ENCODE data around the gene POLDIP2. TPM values are rescaled to one million over a fixed set of nuclear protein-coding genes. Genes with fewer than 3 reads are reported as not detected.

The POLDIP2 gene
- total and polyA plus RNA-seq, 2 donors (not counting 1 experiment from before 2014, with no cell fraction given) = 79.3 to 89.2 TPM

DNA sequence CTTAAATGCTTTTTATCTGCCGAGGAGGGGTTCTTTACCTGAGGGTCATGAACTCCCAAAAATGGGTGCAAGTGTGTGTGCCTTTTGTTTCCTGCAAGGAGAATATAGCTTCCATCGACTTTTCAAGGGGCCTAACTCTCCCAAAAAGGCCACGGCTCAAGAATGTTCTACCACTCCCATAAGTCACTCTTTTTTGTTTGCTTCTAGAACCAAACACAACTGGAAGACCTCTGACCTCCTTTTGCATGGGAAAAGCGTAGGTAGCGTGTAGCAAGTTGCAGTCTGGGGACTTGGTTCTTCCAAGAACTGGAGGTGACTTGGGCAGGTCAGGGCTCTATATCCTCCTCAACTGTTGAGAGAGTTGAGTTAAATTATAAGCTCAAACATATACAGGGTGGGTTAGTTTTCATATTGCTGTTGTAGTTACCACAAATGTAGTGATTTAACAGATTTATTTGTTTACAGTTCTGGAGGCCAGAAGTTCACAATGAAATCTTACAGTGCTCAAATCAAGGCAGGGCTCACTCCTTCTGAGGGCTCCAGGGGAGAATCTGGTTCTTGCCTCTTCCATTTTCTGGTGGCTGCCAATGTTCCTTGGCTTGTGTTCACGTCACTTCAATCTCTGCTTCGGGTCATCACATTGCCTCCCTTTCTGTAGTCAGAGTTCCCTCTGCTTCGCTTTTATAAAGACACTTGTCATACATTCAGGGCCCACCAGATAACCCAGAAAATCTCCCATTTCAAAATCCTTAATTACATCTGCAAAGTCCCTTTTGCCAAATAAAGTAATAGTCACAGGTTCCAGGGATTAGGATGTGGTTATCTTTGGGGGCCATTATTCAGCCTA is 36.9 kb downstream of the POLDIP2 start:
- Histone ChIP-seq H3K4me3 (replicated peaks in 1 of 4; ENCODE audit: control extremely low read depth in 1 of 4, insufficient read depth in 1 of 4, low read depth in 3 of 4, low read length in 4 of 4) (peak overlapping the region; percentile 64 to 82 (median 78)), H4K20me1 (ENCODE audit: control insufficient read depth, extremely low read depth, insufficient read depth, low read length) (no peaks in the 10 kb centered on the region), H3K4me2 (ENCODE audit: extremely low read depth, insufficient read depth, low read length) (peak overlapping the region; percentile 97), H3K79me2 (ENCODE audit: control insufficient read depth, insufficient read depth, low read length) (peaks cover 3% of the 10 kb centered on the region), H2AFZ (ENCODE audit: low read length) (no peak overlapping the region), H3K4me1 (ENCODE audit: control insufficient read depth, extremely low read depth, insufficient read depth, low read length) (peaks cover 11% of the 10 kb centered on the region), H3K9me3 (ENCODE audit: control insufficient read depth, insufficient read depth, low read depth, low read length) (no peaks in the 10 kb centered on the region), H3K27me3 (ENCODE audit: control insufficient read depth, insufficient read depth, low read length) (no peaks in the 10 kb centered on the region), H3K9ac (ENCODE audit: insufficient read depth, low read length) (no peak overlapping the region), H3K36me3 (ENCODE audit: control insufficient read depth, insufficient read depth, low read length) (no peaks in the 10 kb centered on the region), H3K27ac (ENCODE audit: insufficient read depth, low read length) (no peak overlapping the region)
- peak in 1 of 2 donors; percentile 18 for DNase-seq (ENCODE audit: low read depth in 2 of 2)
- TF ChIP-seq, protein P1, sequence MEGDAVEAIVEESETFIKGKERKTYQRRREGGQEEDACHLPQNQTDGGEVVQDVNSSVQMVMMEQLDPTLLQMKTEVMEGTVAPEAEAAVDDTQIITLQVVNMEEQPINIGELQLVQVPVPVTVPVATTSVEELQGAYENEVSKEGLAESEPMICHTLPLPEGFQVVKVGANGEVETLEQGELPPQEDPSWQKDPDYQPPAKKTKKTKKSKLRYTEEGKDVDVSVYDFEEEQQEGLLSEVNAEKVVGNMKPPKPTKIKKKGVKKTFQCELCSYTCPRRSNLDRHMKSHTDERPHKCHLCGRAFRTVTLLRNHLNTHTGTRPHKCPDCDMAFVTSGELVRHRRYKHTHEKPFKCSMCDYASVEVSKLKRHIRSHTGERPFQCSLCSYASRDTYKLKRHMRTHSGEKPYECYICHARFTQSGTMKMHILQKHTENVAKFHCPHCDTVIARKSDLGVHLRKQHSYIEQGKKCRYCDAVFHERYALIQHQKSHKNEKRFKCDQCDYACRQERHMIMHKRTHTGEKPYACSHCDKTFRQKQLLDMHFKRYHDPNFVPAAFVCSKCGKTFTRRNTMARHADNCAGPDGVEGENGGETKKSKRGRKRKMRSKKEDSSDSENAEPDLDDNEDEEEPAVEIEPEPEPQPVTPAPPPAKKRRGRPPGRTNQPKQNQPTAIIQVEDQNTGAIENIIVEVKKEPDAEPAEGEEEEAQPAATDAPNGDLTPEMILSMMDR (conservative IDR thresholded peaks at IDR 0.05 in 1 of 2, IDR thresholded peaks at IDR 0.05 in 1 of 2; ENCODE audit: low read depth in 1 of 2, low read length in 2 of 2) = no peak
- TF ChIP-seq EZH2 (IDR thresholded peaks at IDR 0.05; ENCODE audit: low read length, missing control alignments) = no peak

DNA sequence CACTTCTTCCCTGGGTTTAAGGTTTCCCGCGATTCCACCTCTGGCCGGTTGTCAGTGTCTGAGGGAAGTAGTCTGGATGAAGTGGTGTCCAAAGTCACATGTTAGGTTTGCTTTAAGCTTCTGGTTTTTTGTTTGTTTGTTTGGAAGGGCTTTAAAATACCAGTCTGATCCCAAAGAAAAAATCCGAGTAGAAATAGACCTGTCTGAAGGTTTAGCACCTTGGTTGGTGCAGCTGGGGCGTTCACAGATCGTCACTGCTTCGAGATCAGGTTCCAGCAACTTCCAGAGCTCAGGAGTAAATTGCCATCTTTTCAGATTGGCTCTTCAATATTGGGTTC is 37.8 kb downstream of the POLDIP2 start:
- Histone ChIP-seq H3K27me3 (ENCODE audit: control insufficient read depth, insufficient read depth, low read length) (no peaks in the 10 kb centered on the region), H3K27ac (ENCODE audit: insufficient read depth, low read length) (peak overlapping the region; percentile 75), H3K9ac (ENCODE audit: insufficient read depth, low read length) (peak overlapping the region; percentile 73), H3K36me3 (ENCODE audit: control insufficient read depth, insufficient read depth, low read length) (no peaks in the 10 kb centered on the region), H4K20me1 (ENCODE audit: control insufficient read depth, extremely low read depth, insufficient read depth, low read length) (no peaks in the 10 kb centered on the region), H3K9me3 (ENCODE audit: control insufficient read depth, insufficient read depth, low read depth, low read length) (no peaks in the 10 kb centered on the region), H3K79me2 (ENCODE audit: control insufficient read depth, insufficient read depth, low read length) (peaks cover 3% of the 10 kb centered on the region), H2AFZ (ENCODE audit: low read length) (peak overlapping the region; percentile 93), H3K4me1 (ENCODE audit: control insufficient read depth, extremely low read depth, insufficient read depth, low read length) (peaks cover 11% of the 10 kb centered on the region), H3K4me2 (ENCODE audit: extremely low read depth, insufficient read depth, low read length) (peak overlapping the region; percentile 97), H3K4me3 (replicated peaks in 1 of 4; ENCODE audit: control extremely low read depth in 1 of 4, insufficient read depth in 1 of 4, low read depth in 3 of 4, low read length in 4 of 4) (peak overlapping the region; percentile 64 to 82 (median 78))
- DNase-seq (ENCODE audit: low read depth in 2 of 2) = no peak
- TF ChIP-seq, protein P1 (conservative IDR thresholded peaks at IDR 0.05 in 1 of 2, IDR thresholded peaks at IDR 0.05 in 1 of 2; ENCODE audit: low read depth in 1 of 2, low read length in 2 of 2) = no peak
- no peak for TF ChIP-seq EZH2 (IDR thresholded peaks at IDR 0.05; ENCODE audit: low read length, missing control alignments)

DNA sequence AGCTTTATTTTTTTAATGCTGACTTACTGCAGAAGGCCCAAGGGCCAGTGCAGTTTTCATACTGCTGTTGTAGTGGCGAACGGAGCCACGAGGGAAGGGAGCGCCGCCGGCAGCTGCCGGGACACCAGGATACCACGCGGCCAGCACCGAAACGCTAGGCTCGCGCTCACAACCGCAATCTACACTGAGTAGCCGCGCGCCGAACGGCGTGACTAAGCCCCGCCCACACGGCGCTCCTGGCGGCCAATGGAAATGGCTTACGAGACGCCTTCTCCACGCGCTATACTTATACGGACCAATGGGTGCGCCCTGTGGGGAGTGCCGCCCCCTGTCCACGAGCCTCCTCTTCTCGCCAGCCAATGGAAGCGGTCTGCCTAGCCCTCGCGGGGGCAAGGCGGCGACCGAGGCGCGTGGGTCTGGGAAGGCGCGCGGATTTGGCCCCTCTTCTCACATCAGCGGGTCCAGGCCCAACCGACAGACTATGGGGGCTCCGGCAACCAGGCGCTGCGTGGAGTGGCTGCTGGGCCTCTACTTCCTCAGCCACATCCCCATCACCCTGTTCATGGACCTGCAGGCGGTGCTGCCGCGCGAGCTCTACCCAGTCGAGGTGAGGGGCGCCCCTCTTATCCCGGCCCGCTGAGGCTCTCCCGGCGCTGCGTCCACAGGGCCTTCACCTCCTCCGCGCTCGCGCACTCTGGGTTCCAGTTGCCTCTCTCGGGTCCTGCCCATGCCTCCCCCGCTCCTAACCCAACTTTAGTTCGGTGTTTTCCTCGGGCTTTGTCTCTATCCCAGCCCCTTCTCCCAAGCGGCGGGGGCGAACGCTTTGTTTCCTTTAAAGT is 38.3 kb downstream of the POLDIP2 start, which contains the start of gene TMEM97:
TSS of gene TMEM97 (plus strand) at position 442 of the 839 bp plus-strand sequence. CDS start at position 482, 40 bp downstream.
- peak within 1 kb of the TSS; percentile 75 for H3K27ac ChIP-seq (ENCODE audit: insufficient read depth, low read length)
- H3K9me3 ChIP-seq (ENCODE audit: control insufficient read depth, insufficient read depth, low read depth, low read length) = no peaks in the 10 kb centered on the region
- peak; percentile 96 to 97 for DNase-seq (ENCODE audit: low read depth in 2 of 2)
- no peaks in the 10 kb centered on the region for H3K27me3 ChIP-seq (ENCODE audit: control insufficient read depth, insufficient read depth, low read length)
- no peaks in the 10 kb centered on the region for H3K36me3 ChIP-seq (ENCODE audit: control insufficient read depth, insufficient read depth, low read length)
- no peak for TF ChIP-seq EZH2 (IDR thresholded peaks at IDR 0.05; ENCODE audit: low read length, missing control alignments)
- TF ChIP-seq, protein P1 (conservative IDR thresholded peaks at IDR 0.05 in 1 of 2, IDR thresholded peaks at IDR 0.05 in 1 of 2; ENCODE audit: low read depth in 1 of 2, low read length in 2 of 2) = peak; percentile 8 to 18
- peak within 1 kb of the TSS; percentile 97 for H3K4me2 ChIP-seq (ENCODE audit: extremely low read depth, insufficient read depth, low read length)
- H3K79me2 ChIP-seq (ENCODE audit: control insufficient read depth, insufficient read depth, low read length) = peaks cover 3% of the 10 kb centered on the region
- H3K4me3 ChIP-seq (replicated peaks in 1 of 4; ENCODE audit: control extremely low read depth in 1 of 4, insufficient read depth in 1 of 4, low read depth in 3 of 4, low read length in 4 of 4) = peak within 1 kb of the TSS; percentile 64 to 82 (median 78)
- H2AFZ ChIP-seq (ENCODE audit: low read length) = peak within 1 kb of the TSS; percentile 93
- no peaks in the 10 kb centered on the region for H4K20me1 ChIP-seq (ENCODE audit: control insufficient read depth, extremely low read depth, insufficient read depth, low read length)
- peaks cover 11% of the 10 kb centered on the region for H3K4me1 ChIP-seq (ENCODE audit: control insufficient read depth, extremely low read depth, insufficient read depth, low read length)
- H3K9ac ChIP-seq (ENCODE audit: insufficient read depth, low read length) = peak within 1 kb of the TSS; percentile 73

All from fibroblast of lung (primary cell).